ENCODE data around the gene PDZRN3. TPM values are rescaled to one million over a fixed set of nuclear protein-coding genes. Genes with fewer than 3 reads are reported as not detected.

The PDZRN3 gene
- total RNA-seq, 3 donors from 2014 or later: 0.13 to 0.23 (median 0.22) TPM

DNA sequence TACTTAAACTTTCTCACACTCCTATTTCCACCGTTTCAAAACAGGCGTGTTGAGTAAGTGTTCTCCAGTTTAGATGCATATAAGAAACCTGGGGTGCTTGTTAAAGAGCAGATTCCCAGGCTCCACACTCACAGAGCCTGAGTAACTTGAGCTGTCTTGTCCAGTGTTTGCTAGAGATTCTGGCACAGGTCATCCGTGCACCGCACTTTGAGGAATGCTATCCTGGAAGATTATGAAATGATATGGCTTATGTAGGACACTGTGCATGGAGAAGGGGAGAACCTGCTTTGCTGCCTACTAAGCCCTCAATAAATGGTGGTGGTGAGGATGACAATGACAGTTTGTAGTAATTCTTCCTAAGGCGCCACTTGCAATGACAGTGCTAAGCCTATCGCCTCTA is 273.7 kb downstream of the PDZRN3 start:
- ATAC-seq (no peak), DNase-seq (no peak)
- H3K4me1 Mint-ChIP-seq (ENCODE audit: low read depth): no peaks in the 10 kb centered on the region
- no peak overlapping the region for H3K4me3 Mint-ChIP-seq
- H3K9me3 Mint-ChIP-seq: no peaks in the 10 kb centered on the region
- no peaks in the 10 kb centered on the region for H3K36me3 Mint-ChIP-seq (ENCODE audit: insufficient read depth)
- H3K27me3 Mint-ChIP-seq (ENCODE audit: low read depth): peaks cover 2% of the 10 kb centered on the region

GRCh38 chr3:73349657-73350056 is 275.1 kb downstream of the PDZRN3 start:
- ATAC-seq: no peak
- no peaks in the 10 kb centered on the region for H3K36me3 Mint-ChIP-seq (ENCODE audit: insufficient read depth)
- peaks cover 2% of the 10 kb centered on the region for H3K27me3 Mint-ChIP-seq (ENCODE audit: low read depth)
- H3K9me3 Mint-ChIP-seq: no peaks in the 10 kb centered on the region
- no peaks in the 10 kb centered on the region for H3K4me1 Mint-ChIP-seq (ENCODE audit: low read depth)
- no peak for DNase-seq
- H3K4me3 Mint-ChIP-seq: no peak overlapping the region

GRCh38 chr3:73342077-73342476 is 282.7 kb downstream of the PDZRN3 start:
- ATAC-seq: no peak
- Mint-ChIP-seq H3K4me1 (ENCODE audit: low read depth) (no peaks in the 10 kb centered on the region), H3K27me3 (ENCODE audit: low read depth) (no peaks in the 10 kb centered on the region), H3K4me3 (no peak overlapping the region), H3K9me3 (no peaks in the 10 kb centered on the region), H3K36me3 (ENCODE audit: insufficient read depth) (no peaks in the 10 kb centered on the region)
- DNase-seq: no peak

DNA sequence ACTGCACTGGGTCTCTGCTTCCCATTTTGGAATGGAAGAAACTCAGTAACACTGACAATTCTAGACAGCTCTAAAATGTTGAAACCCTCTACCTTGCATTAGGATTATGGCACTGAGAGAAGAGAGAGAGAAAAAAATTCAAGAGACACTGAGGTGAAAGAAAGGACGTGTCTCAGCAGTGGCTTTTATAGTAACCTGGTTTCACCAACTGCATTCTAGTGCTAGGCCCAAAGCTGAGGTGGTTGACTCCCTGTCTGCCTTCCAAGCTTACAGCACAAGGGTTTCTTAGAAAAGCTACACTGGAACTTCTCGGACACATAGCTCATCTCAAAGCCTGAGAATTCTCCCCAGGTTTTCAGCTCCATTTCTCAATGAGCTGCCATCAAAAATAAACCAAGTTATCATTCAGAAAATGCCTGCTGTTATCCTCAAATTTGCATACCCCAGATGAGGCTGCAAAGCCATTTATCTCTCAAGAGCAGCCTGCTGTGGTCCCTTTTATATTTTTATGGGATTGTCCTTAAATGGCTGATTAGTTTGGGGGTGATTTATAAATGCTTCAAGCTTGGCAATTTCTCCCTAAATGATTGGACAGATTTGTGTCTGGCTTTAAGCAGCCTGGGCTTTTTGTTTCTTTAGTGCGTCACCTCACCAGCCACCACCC is 283.3 kb downstream of the PDZRN3 start:
- H3K9me3 Mint-ChIP-seq: no peaks in the 10 kb centered on the region
- ATAC-seq (no peak), DNase-seq (no peak)
- H3K36me3 Mint-ChIP-seq (ENCODE audit: insufficient read depth): no peaks in the 10 kb centered on the region
- H3K27me3 Mint-ChIP-seq (ENCODE audit: low read depth): no peaks in the 10 kb centered on the region
- no peaks in the 10 kb centered on the region for H3K4me1 Mint-ChIP-seq (ENCODE audit: low read depth)
- H3K4me3 Mint-ChIP-seq: no peak overlapping the region

DNA sequence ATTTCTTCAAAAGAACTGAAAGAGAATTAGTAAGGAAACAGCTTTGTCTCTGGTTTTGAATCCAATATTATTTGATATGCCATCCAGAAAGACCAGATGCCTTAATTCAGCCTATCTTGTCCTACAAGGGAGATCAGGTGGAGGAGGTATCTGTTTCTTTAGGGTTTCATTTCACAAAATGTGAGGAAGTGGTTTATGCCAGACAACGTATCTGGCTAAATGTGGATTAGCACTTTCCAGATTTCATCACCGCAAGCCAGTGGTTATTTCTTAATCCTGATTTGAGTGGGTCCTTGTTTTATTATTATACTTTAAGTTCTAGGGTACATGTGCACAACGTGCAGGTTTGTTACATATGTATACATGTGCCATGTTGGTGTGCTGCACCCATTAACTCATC is 292.2 kb downstream of the PDZRN3 start:
- ATAC-seq: no peak
- no peaks in the 10 kb centered on the region for H3K27me3 Mint-ChIP-seq (ENCODE audit: low read depth)
- no peaks in the 10 kb centered on the region for H3K36me3 Mint-ChIP-seq (ENCODE audit: insufficient read depth)
- DNase-seq: no peak
- no peaks in the 10 kb centered on the region for H3K9me3 Mint-ChIP-seq
- no peaks in the 10 kb centered on the region for H3K4me1 Mint-ChIP-seq (ENCODE audit: low read depth)
- H3K4me3 Mint-ChIP-seq: no peak overlapping the region
